ENCODE data around the gene LTO1. TPM values are rescaled to one million over a fixed set of nuclear protein-coding genes. Genes with fewer than 3 reads are reported as not detected.

LTO1 gene
- total RNA-seq, 1 donor from 2014 or later: 52.5 TPM

- ATAC-seq (ENCODE audit: low read depth): no peak
- no peak overlapping the region for H3K4me3 Mint-ChIP-seq
- H3K27ac Mint-ChIP-seq: no peak overlapping the region
- POLR2A ChIA-PET: no interaction called here
- peaks cover 61% of the 10 kb centered on the region for H3K27me3 Mint-ChIP-seq
- H3K36me3 Mint-ChIP-seq (ENCODE audit: low read depth): no peaks in the 10 kb centered on the region
- H3K9me3 Mint-ChIP-seq: no peaks in the 10 kb centered on the region
- DNase-seq: no peak
- H3K4me1 Mint-ChIP-seq: peaks cover 16% of the 10 kb centered on the region
- CTCF ChIA-PET: no interaction called here
- intact Hi-C loops (cut with micrococcal nuclease): no loop called here
- no peak for TF ChIP-seq CTCF (IDR thresholded peaks at IDR 0.05)
Observed at GRCh38 chr11:69708736-69709401, 33.7 kb upstream of the LTO1 start.

- Mint-ChIP-seq H3K4me1 (peaks cover 21% of the 10 kb centered on the region), H3K9me3 (no peaks in the 10 kb centered on the region), H3K36me3 (ENCODE audit: low read depth) (no peaks in the 10 kb centered on the region), H3K4me3 (no peak overlapping the region), H3K27ac (no peak overlapping the region), H3K27me3 (peaks cover 62% of the 10 kb centered on the region)
- intact Hi-C loops (cut with micrococcal nuclease): no loop called here
- ChIA-PET POLR2A (no interaction called here), CTCF (no interaction called here)
- DNase-seq (no peak), ATAC-seq (ENCODE audit: low read depth) (no peak)
- TF ChIP-seq CTCF (IDR thresholded peaks at IDR 0.05): no peak
Observed at GRCh38 chr11:69707176-69707575, 32.0 kb upstream of the LTO1 start.

GRCh38 chr11:69705901-69706787 is 31.0 kb upstream of the LTO1 start:
- TF ChIP-seq CTCF (IDR thresholded peaks at IDR 0.05): no peak
- Mint-ChIP-seq H3K4me3 (no peak overlapping the region), H3K27ac (no peak overlapping the region), H3K27me3 (peaks cover 55% of the 10 kb centered on the region), H3K36me3 (ENCODE audit: low read depth) (no peaks in the 10 kb centered on the region), H3K9me3 (no peaks in the 10 kb centered on the region), H3K4me1 (peaks cover 14% of the 10 kb centered on the region)
- DNase-seq (no peak), ATAC-seq (ENCODE audit: low read depth) (no peak)
- intact Hi-C loops (cut with micrococcal nuclease): no loop called here
- CTCF ChIA-PET: no interaction called here
- POLR2A ChIA-PET: no interaction called here

GRCh38 chr11:69705351-69705811 is 30.2 kb upstream of the LTO1 start:
- no peak for ATAC-seq (ENCODE audit: low read depth)
- no peak overlapping the region for H3K4me3 Mint-ChIP-seq
- no peak for DNase-seq
- CTCF ChIA-PET: no interaction called here
- peaks cover 52% of the 10 kb centered on the region for H3K27me3 Mint-ChIP-seq
- H3K27ac Mint-ChIP-seq: no peak overlapping the region
- H3K36me3 Mint-ChIP-seq (ENCODE audit: low read depth): no peaks in the 10 kb centered on the region
- no peaks in the 10 kb centered on the region for H3K9me3 Mint-ChIP-seq
- H3K4me1 Mint-ChIP-seq: peaks cover 14% of the 10 kb centered on the region
- intact Hi-C loops (cut with micrococcal nuclease): no loop called here
- POLR2A ChIA-PET: no interaction called here
- no peak for TF ChIP-seq CTCF (IDR thresholded peaks at IDR 0.05)

- no peak overlapping the region for H3K27ac Mint-ChIP-seq
- no peak for TF ChIP-seq CTCF (IDR thresholded peaks at IDR 0.05)
Observed at GRCh38 chr11:69704508-69705253, 29.5 kb upstream of the LTO1 start.

More at GRCh38 chr11:69704508-69705253, 29.5 kb upstream of the LTO1 start:
- peaks cover 51% of the 10 kb centered on the region for H3K27me3 Mint-ChIP-seq
- ATAC-seq (ENCODE audit: low read depth) (no peak), DNase-seq (no peak)
- intact Hi-C loops (cut with micrococcal nuclease): no loop called here
- POLR2A ChIA-PET: no interaction called here
- H3K4me1 Mint-ChIP-seq: peaks cover 14% of the 10 kb centered on the region
- H3K4me3 Mint-ChIP-seq: peak overlapping the region; percentile 19
- no peaks in the 10 kb centered on the region for H3K36me3 Mint-ChIP-seq (ENCODE audit: low read depth)
- CTCF ChIA-PET: no interaction called here
- H3K9me3 Mint-ChIP-seq: no peaks in the 10 kb centered on the region
